ENCODE results near the gene NIPAL1. TPM values are rescaled to one million over a fixed set of nuclear protein-coding genes. Genes with fewer than 3 reads are reported as not detected.

NIPAL1 gene
- total RNA-seq, 1 donor from 2014 or later = 9.2 TPM

- DNase-seq (ENCODE audit: low spot score) = no peak
Measured at GRCh38 chr4:48065587-48066052, 49.0 kb downstream of the NIPAL1 start.

- no peak for DNase-seq (ENCODE audit: low spot score)
Measured at GRCh38 chr4:48067536-48067935, 51.0 kb downstream of the NIPAL1 start.

GRCh38 chr4:48068182-48068581 is 51.6 kb downstream of the NIPAL1 start:
- no peak for DNase-seq (ENCODE audit: low spot score)

GRCh38 chr4:48069026-48069425 is 52.5 kb downstream of the NIPAL1 start:
- no peak for DNase-seq (ENCODE audit: low spot score)

GRCh38 chr4:48071191-48071590 is 54.6 kb downstream of the NIPAL1 start:
- no peak for DNase-seq (ENCODE audit: low spot score)

GRCh38 chr4:48073567-48074103 is 57.1 kb downstream of the NIPAL1 start:
- DNase-seq (ENCODE audit: low spot score) = no peak

GRCh38 chr4:48074657-48075056 is 58.1 kb downstream of the NIPAL1 start:
- no peak for DNase-seq (ENCODE audit: low spot score)

- DNase-seq (ENCODE audit: low spot score) = no peak
Measured at GRCh38 chr4:48078425-48078824, 61.9 kb downstream of the NIPAL1 start.

GRCh38 chr4:48078862-48079655 is 62.5 kb downstream of the NIPAL1 start:
- DNase-seq (ENCODE audit: low spot score) = peak; percentile 73

GRCh38 chr4:48079972-48080391 is 63.4 kb downstream of the NIPAL1 start:
- DNase-seq (ENCODE audit: low spot score) = no peak

- DNase-seq (ENCODE audit: low spot score) = no peak
Measured at GRCh38 chr4:48081196-48081595, 64.6 kb downstream of the NIPAL1 start.

- DNase-seq (ENCODE audit: low spot score) = no peak
Measured at GRCh38 chr4:48082956-48083355, 66.4 kb downstream of the NIPAL1 start.

GRCh38 chr4:48085821-48086589 is 69.4 kb downstream of the NIPAL1 start:
- DNase-seq (ENCODE audit: low spot score) = no peak

Other genes with a start within 250 kb of the NIPAL1 start
- 6.6 TPM for gene CORIN, start 178.7 kb upstream of the NIPAL1 start, total RNA-seq
- gene NFXL1, start 102.2 kb upstream of the NIPAL1 start, total RNA-seq = 10.6 TPM
- gene CNGA1, start 91 bp upstream of the NIPAL1 start, total RNA-seq = 3.3 TPM
- gene TXK, start 117.5 kb downstream of the NIPAL1 start, total RNA-seq = 0.86 TPM